HEK293 (cell line): ENCODE data around the gene SETDB2.

Experiments
- BCL11A ChIP-seq: fragments of 450-650 bp; formaldehyde crosslinking; IDR thresholded peaks from 2 replicates; pipeline ENCODE4 v1.5.1; 2016; ENCODE audit warnings: low read depth, missing biosample characterization, missing genetic modification characterization
- GLIS1 ChIP-seq: fragments of 450-650 bp; formaldehyde crosslinking; IDR thresholded peaks from 2 replicates; pipeline ENCODE4 v1.5.1; 2016; ENCODE audit warnings: missing biosample characterization, missing genetic modification characterization
- HOXD13 ChIP-seq: sonication (generic); formaldehyde crosslinking; IDR thresholded peaks from 2 replicates; pipeline ENCODE4 v1.8.0; 2022; ENCODE audit warnings: missing genetic modification reagents, borderline replicate concordance
- KLF9 ChIP-seq: fragments of 450-650 bp; formaldehyde crosslinking; IDR thresholded peaks from 2 replicates; pipeline ENCODE4 v1.5.1; 2016; ENCODE audit warnings: missing biosample characterization, missing genetic modification characterization, low read depth
- SP2 ChIP-seq: fragments of 450-650 bp; formaldehyde crosslinking; IDR thresholded peaks from 2 replicates; pipeline ENCODE4 v1.5.1; 2016; ENCODE audit warnings: missing biosample characterization, missing genetic modification characterization
- SP3 ChIP-seq: fragments of 450-650 bp; formaldehyde crosslinking; IDR thresholded peaks from 2 replicates; pipeline ENCODE4 v1.5.1; 2016; ENCODE audit warnings: missing biosample characterization, missing genetic modification characterization
- WT1 ChIP-seq: fragments of 450-650 bp; formaldehyde crosslinking; IDR thresholded peaks from 2 replicates; pipeline ENCODE4 v1.5.1; 2016; ENCODE audit warnings: missing biosample characterization, missing genetic modification characterization
- ZFHX2 ChIP-seq: fragments of 450-650 bp; formaldehyde crosslinking; conservative IDR thresholded peaks from 2 replicates; pipeline ENCODE4 v1.5.1; 2016; ENCODE audit warnings: missing biosample characterization, missing genetic modification characterization
- ZNF16 ChIP-seq: fragments of 450-650 bp; formaldehyde crosslinking; IDR thresholded peaks from 2 replicates; pipeline ENCODE4 v1.5.1; 2016; ENCODE audit warnings: low read depth, missing biosample characterization, missing genetic modification characterization
- ZNF174 ChIP-seq: fragments of 450-650 bp; formaldehyde crosslinking; IDR thresholded peaks from 2 replicates; pipeline ENCODE4 v1.5.0; 2017; ENCODE audit warnings: missing biosample characterization, mild to moderate bottlenecking, missing genetic modification characterization
- ZNF202 ChIP-seq: fragments of 450-650 bp; formaldehyde crosslinking; IDR thresholded peaks from 2 replicates; pipeline ENCODE4 v1.5.1; 2016; ENCODE audit warnings: missing biosample characterization, missing genetic modification characterization, borderline replicate concordance
- ZNF239 ChIP-seq: fragments of 450-650 bp; formaldehyde crosslinking; IDR thresholded peaks from 2 replicates; pipeline ENCODE4 v1.5.1; 2016; ENCODE audit warnings: missing biosample characterization, missing genetic modification characterization
- ZNF341 ChIP-seq: fragments of 450-650 bp; formaldehyde crosslinking; IDR thresholded peaks from 2 replicates; pipeline ENCODE4; 2016; ENCODE audit warnings: low read depth, missing biosample characterization, missing genetic modification characterization
- ZNF366 ChIP-seq: fragments of 450-650 bp; formaldehyde crosslinking; conservative IDR thresholded peaks from 2 replicates; pipeline ENCODE4 v1.5.1; 2016; ENCODE audit warnings: missing biosample characterization, missing genetic modification characterization
- ZNF473 ChIP-seq: fragments of 450-650 bp; formaldehyde crosslinking; IDR thresholded peaks from 2 replicates; pipeline ENCODE4 v1.5.1; 2017; ENCODE audit warnings: missing biosample characterization, missing genetic modification characterization
- ZNF548 ChIP-seq: fragments of 450-650 bp; formaldehyde crosslinking; IDR thresholded peaks from 2 replicates; pipeline ENCODE4 v1.5.1; 2016; ENCODE audit warnings: missing biosample characterization, missing genetic modification characterization
- ZNF561 ChIP-seq: fragments of 450-650 bp; IDR thresholded peaks from 2 replicates; pipeline ENCODE4 v1.5.1; 2018; ENCODE audit warnings: missing biosample characterization, missing genetic modification characterization, borderline replicate concordance
- ZNF626 ChIP-seq: fragments of 450-650 bp; sonication (Bioruptor Pico); formaldehyde crosslinking; IDR thresholded peaks from 2 replicates; pipeline ENCODE4 v1.5.1; 2018; ENCODE audit warnings: missing biosample characterization, missing genetic modification characterization, inconsistent platforms
- ZNF658 ChIP-seq: fragments of 450-650 bp; formaldehyde crosslinking; IDR thresholded peaks from 2 replicates; pipeline ENCODE4; 2016; ENCODE audit warnings: missing biosample characterization, missing genetic modification characterization
- ZNF664 ChIP-seq: fragments of 450-650 bp; formaldehyde crosslinking; IDR thresholded peaks from 2 replicates; pipeline ENCODE4 v1.5.1; 2016; ENCODE audit warnings: missing biosample characterization, missing genetic modification characterization
- ZNF670 ChIP-seq: fragments of 450-650 bp; formaldehyde crosslinking; IDR thresholded peaks from 2 replicates; pipeline ENCODE4 v1.5.1; 2016; ENCODE audit warnings: missing biosample characterization, missing genetic modification characterization, low read depth
- ZNF701 ChIP-seq: fragments of 450-650 bp; formaldehyde crosslinking; IDR thresholded peaks from 2 replicates; pipeline ENCODE4 v1.5.1; 2016; ENCODE audit warnings: missing biosample characterization, missing genetic modification characterization
- ZNF830 ChIP-seq: fragments of 450-650 bp; IDR thresholded peaks from 2 replicates; pipeline ENCODE4 v1.5.0; 2018; ENCODE audit warnings: missing biosample characterization, missing genetic modification characterization, low read depth, mild to moderate bottlenecking, moderate library complexity
- ZNF837 ChIP-seq: fragments of 450-650 bp; formaldehyde crosslinking; IDR thresholded peaks from 2 replicates; pipeline ENCODE4 v1.5.1; 2016; ENCODE audit warnings: missing biosample characterization, missing genetic modification characterization
- TF ChIP-seq, protein P1 (sequence below): fragments of 450-650 bp; formaldehyde crosslinking; conservative IDR thresholded peaks from 2 replicates; pipeline ENCODE4 v1.5.1; 2016; ENCODE audit warnings: low read depth, missing biosample characterization, missing genetic modification characterization
- TF ChIP-seq, protein P2 (sequence below): fragments of 450-650 bp; formaldehyde crosslinking; IDR thresholded peaks from 2 replicates; pipeline ENCODE4 v1.5.1; 2016; ENCODE audit warnings: missing biosample characterization, missing genetic modification characterization
- TF ChIP-seq, protein P3 (sequence below): fragments of 450-650 bp; formaldehyde crosslinking; IDR thresholded peaks from 2 replicates; pipeline ENCODE4 v1.5.1; 2016; ENCODE audit warnings: missing biosample characterization, missing genetic modification characterization
- TF ChIP-seq, protein P4 (sequence below): fragments of 450-650 bp; formaldehyde crosslinking; IDR thresholded peaks from 2 replicates; pipeline ENCODE4 v1.5.1; 2016; ENCODE audit warnings: missing biosample characterization, missing genetic modification characterization
- TF ChIP-seq, protein P5 (sequence below): fragments of 450-650 bp; formaldehyde crosslinking; IDR thresholded peaks from 2 replicates; pipeline ENCODE4; 2016; ENCODE audit warnings: missing biosample characterization, missing genetic modification characterization

Gene SETDB2

DNA sequence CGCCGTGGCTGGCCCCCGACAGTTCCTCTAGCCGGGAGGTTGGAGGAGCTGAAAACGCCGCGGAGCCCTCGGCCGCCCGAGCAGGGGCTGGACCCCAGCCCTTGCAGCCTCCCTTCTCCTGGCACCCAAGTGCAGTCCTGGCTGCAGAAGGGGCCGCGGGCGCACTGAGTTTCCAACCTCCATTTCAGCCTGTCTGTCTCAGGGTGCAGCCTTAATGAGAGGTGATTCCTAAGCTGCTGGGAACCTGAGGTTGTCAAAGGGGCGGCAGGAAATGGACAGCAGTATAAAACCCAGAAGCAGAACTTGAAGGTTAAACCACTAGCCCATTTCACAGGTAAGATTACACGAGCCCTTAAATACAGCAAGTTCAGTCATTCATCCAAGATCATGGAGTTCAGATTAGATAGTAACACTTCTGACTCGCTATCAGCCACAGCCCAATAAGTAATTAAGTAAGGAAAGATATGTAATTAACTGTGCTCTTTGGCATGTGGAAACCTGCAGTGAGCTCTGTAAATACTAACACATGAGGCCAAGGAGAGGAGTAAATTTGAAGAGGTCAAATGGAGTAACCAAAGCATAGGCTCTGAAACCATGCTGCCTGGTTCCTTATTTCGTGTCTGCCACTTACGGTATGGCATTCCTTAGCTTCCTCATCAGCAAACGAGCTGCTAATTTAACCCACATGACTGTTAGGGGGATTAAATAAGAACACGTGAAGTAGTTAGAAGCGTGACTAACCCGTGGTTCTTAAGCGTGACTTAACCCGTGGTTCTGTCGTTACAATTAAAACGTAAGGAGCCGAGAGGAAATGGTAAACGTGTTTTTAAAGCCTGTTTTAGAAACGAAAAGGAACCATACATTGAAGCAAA is 686 bp downstream of the SETDB2 start (continued):
- TF ChIP-seq, protein P1, sequence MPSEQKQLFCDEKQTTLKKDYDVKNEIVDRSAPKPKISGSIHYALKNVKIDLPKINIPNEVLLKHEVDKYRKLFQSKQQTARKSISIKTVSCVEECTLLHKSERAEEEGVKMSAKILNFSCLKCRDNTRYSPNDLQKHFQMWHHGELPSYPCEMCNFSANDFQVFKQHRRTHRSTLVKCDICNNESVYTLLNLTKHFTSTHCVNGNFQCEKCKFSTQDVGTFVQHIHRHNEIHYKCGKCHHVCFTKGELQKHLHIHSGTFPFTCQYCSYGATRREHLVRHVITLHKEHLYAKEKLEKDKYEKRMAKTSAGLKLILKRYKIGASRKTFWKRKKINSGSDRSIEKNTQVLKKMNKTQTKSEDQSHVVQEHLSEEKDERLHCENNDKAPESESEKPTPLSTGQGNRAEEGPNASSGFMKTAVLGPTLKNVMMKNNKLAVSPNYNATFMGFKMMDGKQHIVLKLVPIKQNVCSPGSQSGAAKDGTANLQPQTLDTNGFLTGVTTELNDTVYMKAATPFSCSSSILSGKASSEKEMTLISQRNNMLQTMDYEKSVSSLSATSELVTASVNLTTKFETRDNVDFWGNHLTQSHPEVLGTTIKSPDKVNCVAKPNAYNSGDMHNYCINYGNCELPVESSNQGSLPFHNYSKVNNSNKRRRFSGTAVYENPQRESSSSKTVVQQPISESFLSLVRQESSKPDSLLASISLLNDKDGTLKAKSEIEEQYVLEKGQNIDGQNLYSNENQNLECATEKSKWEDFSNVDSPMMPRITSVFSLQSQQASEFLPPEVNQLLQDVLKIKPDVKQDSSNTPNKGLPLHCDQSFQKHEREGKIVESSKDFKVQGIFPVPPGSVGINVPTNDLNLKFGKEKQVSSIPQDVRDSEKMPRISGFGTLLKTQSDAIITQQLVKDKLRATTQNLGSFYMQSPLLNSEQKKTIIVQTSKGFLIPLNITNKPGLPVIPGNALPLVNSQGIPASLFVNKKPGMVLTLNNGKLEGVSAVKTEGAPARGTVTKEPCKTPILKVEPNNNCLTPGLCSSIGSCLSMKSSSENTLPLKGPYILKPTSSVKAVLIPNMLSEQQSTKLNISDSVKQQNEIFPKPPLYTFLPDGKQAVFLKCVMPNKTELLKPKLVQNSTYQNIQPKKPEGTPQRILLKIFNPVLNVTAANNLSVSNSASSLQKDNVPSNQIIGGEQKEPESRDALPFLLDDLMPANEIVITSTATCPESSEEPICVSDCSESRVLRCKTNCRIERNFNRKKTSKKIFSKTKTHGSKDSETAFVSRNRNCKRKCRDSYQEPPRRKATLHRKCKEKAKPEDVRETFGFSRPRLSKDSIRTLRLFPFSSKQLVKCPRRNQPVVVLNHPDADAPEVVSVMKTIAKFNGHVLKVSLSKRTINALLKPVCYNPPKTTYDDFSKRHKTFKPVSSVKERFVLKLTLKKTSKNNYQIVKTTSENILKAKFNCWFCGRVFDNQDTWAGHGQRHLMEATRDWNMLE: no peak; the same call in 1 of the 2 replicates
- TF ChIP-seq, protein P2, sequence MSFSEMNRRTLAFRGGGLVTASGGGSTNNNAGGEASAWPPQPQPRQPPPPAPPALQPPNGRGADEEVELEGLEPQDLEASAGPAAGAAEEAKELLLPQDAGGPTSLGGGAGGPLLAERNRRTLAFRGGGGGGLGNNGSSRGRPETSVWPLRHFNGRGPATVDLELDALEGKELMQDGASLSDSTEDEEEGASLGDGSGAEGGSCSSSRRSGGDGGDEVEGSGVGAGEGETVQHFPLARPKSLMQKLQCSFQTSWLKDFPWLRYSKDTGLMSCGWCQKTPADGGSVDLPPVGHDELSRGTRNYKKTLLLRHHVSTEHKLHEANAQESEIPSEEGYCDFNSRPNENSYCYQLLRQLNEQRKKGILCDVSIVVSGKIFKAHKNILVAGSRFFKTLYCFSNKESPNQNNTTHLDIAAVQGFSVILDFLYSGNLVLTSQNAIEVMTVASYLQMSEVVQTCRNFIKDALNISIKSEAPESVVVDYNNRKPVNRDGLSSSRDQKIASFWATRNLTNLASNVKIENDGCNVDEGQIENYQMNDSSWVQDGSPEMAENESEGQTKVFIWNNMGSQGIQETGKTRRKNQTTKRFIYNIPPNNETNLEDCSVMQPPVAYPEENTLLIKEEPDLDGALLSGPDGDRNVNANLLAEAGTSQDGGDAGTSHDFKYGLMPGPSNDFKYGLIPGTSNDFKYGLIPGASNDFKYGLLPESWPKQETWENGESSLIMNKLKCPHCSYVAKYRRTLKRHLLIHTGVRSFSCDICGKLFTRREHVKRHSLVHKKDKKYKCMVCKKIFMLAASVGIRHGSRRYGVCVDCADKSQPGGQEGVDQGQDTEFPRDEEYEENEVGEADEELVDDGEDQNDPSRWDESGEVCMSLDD (tag by site-specific recombination): no peak
- no peak for TF ChIP-seq ZNF202
- no peak for TF ChIP-seq ZNF830 (tag by site-specific recombination)
- no peak for TF ChIP-seq SP3 (tag by site-specific recombination)
- TF ChIP-seq, protein P3, sequence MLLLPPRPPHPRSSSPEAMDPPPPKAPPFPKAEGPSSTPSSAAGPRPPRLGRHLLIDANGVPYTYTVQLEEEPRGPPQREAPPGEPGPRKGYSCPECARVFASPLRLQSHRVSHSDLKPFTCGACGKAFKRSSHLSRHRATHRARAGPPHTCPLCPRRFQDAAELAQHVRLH (tag by site-specific recombination): no peak
- no peak for TF ChIP-seq ZNF239
- 0 out of 2 replicates have a peak, but pooled peaks have one; percentile 4 for TF ChIP-seq ZFHX2 (tag by site-specific recombination)
- TF ChIP-seq GLIS1 (tag by site-specific recombination): peak; percentile 15; the same call in 1 of the 2 replicates
- TF ChIP-seq KLF9 (tag by site-specific recombination): 0 out of 2 replicates have a peak, but pooled peaks have one; percentile 6
- no peak for TF ChIP-seq ZNF837 (tag by site-specific recombination)
- no peak for TF ChIP-seq SP2 (tag by site-specific recombination)
- TF ChIP-seq HOXD13 (CRISPR knock-in tag): no peak
- TF ChIP-seq ZNF626: no peak
- TF ChIP-seq ZNF174 (tag by site-specific recombination): no peak
- peak; percentile 66; the same call in 1 of the 2 replicates for TF ChIP-seq ZNF561
- TF ChIP-seq ZNF341 (tag by site-specific recombination): no peak
- TF ChIP-seq, protein P4, sequence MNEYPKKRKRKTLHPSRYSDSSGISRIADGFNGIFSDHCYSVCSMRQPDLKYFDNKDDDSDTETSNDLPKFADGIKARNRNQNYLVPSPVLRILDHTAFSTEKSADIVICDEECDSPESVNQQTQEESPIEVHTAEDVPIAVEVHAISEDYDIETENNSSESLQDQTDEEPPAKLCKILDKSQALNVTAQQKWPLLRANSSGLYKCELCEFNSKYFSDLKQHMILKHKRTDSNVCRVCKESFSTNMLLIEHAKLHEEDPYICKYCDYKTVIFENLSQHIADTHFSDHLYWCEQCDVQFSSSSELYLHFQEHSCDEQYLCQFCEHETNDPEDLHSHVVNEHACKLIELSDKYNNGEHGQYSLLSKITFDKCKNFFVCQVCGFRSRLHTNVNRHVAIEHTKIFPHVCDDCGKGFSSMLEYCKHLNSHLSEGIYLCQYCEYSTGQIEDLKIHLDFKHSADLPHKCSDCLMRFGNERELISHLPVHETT (tag by site-specific recombination): 0 out of 2 replicates have a peak, but pooled peaks have one; percentile 57
- TF ChIP-seq ZNF16: no peak
- TF ChIP-seq, protein P5, sequence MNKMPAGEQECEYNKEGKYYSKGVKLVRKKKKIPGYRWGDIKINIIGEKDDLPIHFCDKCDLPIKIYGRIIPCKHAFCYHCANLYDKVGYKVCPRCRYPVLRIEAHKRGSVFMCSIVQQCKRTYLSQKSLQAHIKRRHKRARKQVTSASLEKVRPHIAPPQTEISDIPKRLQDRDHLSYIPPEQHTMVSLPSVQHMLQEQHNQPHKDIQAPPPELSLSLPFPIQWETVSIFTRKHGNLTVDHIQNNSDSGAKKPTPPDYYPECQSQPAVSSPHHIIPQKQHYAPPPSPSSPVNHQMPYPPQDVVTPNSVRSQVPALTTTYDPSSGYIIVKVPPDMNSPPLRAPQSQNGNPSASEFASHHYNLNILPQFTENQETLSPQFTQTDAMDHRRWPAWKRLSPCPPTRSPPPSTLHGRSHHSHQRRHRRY (tag by site-specific recombination): no peak
- TF ChIP-seq ZNF366 (tag by site-specific recombination): peak; percentile 69
- no peak for TF ChIP-seq ZNF548
- no peak for TF ChIP-seq ZNF701 (tag by site-specific recombination)
- no peak for TF ChIP-seq ZNF473
- TF ChIP-seq ZNF670: no peak
- no peak for TF ChIP-seq BCL11A (tag by site-specific recombination)
- peak; percentile 98 for TF ChIP-seq ZNF664 (tag by site-specific recombination)
- peak; percentile 77 for TF ChIP-seq WT1 (tag by site-specific recombination)
- no peak for TF ChIP-seq ZNF658 (tag by site-specific recombination)
